AG20443 (cell line): ENCODE data around the gene CTDNEP1.

ENCODE experiments used
- DNase-seq: peaks from one replicate; pipeline ENCODE4 v3.0.0; 2012; ENCODE audit warnings: low spot score, mixed read lengths

The CTDNEP1 gene

DNA sequence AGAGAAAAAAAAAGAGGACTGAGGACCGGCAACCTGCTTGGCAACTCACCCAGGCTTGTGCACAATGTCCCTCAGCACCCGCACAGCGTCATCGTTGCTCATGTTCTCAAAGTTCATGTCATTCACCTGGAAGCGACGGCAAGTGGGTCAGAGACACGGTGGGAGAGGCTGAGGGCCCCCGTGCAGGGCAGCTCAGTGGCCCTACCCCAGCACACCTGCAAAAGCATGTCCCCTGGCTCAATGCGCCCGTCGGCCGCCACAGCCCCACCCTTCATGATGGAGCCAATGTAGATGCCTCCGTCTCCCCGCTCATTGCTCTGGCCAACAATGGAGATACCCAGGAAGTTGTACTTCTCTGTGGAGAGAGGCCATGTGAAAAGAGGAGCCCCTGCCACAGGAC lies 22.6 kb downstream of the CTDNEP1 start:
- DNase-seq = no peak

- DNase-seq = no peak
These were observed 24.5 kb downstream of the CTDNEP1 start for GRCh38 chr17:7226721-7227710.

GRCh38 chr17:7225711-7226331 lies 25.7 kb downstream of the CTDNEP1 start:
- no peak for DNase-seq

GRCh38 chr17:7224661-7225111 lies 26.8 kb downstream of the CTDNEP1 start:
- DNase-seq = no peak

DNA sequence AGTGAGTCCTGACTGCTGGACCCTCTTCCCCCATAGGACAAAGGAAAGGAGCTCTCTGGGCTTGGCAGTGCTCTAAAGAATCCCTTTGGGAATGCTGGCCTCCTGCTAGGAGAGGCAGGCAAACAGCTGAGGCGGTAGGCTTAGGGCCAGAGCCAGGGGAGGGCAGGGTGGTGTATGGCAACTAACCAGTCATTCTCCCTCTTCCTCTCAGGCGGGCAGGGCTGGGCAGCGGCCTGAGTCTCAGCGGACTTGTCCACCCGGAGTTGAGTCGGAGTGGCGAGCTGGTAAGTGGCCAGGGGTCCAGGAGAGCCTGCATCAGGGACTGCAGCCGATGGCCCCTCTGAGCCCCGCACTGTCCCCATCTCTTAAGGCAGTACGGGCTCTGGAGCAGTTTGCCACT lies 27.4 kb downstream of the CTDNEP1 start:
- no peak for DNase-seq

- no peak for DNase-seq
These were observed 28.2 kb downstream of the CTDNEP1 start for GRCh38 chr17:7223375-7223774.

- DNase-seq = no peak
These were observed 28.6 kb downstream of the CTDNEP1 start for GRCh38 chr17:7222972-7223292.

DNA sequence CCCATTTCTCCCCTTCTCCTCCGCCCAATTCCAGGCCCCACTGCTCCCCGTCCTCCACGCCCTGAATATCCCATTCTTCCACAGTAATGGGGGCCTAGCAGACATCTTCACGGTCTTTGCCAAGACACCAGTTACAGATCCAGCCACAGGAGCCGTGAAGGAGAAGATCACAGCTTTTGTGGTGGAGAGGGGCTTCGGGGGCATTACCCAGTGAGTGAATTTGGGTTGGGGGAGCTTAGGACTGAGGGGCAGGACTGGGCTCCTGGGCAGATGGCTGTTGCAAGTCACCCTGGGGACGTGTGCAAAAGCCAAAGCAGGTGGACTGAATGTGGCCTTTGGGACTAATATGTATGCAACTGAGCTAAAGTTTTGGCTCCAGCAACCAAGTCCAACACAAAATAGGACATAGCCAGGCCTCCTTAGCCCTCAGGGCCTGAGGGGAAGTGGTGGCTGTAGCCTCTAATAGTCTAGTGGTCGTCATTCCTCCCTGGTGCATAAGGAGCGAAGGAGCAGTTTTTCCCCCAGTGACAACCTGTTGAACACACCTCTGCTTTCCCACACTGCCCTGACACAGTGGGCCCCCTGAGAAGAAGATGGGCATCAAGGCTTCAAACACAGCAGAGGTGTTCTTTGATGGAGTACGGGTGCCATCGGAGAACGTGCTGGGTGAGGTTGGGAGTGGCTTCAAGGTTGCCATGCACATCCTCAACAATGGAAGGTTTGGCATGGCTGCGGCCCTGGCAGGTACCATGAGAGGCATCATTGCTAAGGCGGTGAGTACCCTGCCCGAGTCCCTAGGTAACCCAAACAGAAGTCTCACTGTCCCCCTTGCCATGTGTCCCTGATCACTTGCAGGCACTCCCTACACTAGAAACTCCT lies 29.2 kb downstream of the CTDNEP1 start:
- no peak for DNase-seq

GRCh38 chr17:7221278-7222092 lies 30.0 kb downstream of the CTDNEP1 start:
- DNase-seq = no peak

DNA sequence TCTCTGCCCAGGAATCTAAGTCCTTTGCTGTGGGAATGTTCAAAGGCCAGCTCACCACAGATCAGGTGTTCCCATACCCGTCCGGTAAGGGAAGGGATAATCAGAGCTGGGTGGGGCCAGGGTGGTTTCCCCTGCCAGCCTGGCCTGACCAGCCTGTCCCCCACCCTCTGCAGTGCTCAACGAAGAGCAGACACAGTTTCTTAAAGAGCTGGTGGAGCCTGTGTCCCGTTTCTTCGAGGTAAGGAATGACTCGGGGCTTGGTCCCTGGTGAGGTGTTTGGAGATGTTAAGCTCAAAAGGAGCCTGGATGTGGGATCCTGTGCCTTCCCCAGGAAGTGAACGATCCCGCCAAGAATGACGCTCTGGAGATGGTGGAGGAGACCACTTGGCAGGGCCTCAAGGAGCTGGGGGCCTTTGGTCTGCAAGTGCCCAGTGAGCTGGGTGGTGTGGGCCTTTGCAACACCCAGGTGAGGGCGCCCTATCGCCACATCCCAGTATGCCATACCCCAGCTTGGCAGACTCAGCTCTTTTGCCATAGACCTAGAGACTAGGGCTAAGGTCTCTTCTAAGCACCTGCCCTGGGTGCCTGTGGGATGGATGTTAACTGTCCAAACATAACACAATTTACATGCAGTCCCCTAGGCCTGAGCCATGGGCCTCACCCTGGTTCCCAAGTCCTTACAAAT lies 30.8 kb downstream of the CTDNEP1 start:
- peak; percentile 58 for DNase-seq

GRCh38 chr17:7219812-7220592 lies 31.5 kb downstream of the CTDNEP1 start, which contains the start of the genes ACADVL and DLG4:
TSS of gene ACADVL (plus strand) at chr17:7219938. CDS start at chr17:7219985, 47 bp downstream.
TSS of gene DLG4 (minus strand) at chr17:7219836.
- peak; percentile 94 for DNase-seq

GRCh38 chr17:7219229-7219811 lies 32.2 kb downstream of the CTDNEP1 start:
- DNase-seq = no peak

DNA sequence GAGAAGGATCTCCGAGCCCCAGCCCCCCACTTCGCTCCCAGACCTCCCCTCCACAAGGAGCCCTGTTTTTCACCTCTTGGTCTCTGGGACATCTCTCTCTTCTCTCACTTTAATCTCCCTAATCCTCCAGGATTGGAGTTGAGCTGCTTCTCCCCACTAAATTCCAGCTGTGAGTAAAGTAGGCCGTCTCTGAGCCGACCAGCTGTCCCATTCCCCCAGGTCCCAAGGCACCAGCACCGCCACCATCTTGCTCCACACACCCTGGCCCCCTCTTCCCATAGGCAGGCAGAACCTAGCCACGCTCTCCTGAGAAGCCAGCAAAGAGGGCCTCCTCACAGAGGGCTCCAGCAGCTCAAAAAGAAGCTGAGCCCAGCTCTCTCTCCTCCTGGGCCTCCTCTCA lies 32.8 kb downstream of the CTDNEP1 start:
- DNase-seq = no peak

- no peak for DNase-seq
These were observed 33.4 kb downstream of the CTDNEP1 start for GRCh38 chr17:7218166-7218565.

- peak; percentile 79 for DNase-seq
These were observed 34.2 kb downstream of the CTDNEP1 start for GRCh38 chr17:7217113-7217987.

- DNase-seq = no peak
These were observed 35.1 kb downstream of the CTDNEP1 start for GRCh38 chr17:7216242-7217112.

- no peak for DNase-seq
These were observed 35.8 kb downstream of the CTDNEP1 start for GRCh38 chr17:7215652-7216180.
